GM21423 (cell line): ENCODE results near the gene EPHA6.

Experiments
- ATAC-seq: cut with Tn5 transposase; IDR thresholded peaks from one replicate; pipeline ENCODE4 v1.9.1; 2021; ENCODE audit warnings: mild to moderate bottlenecking, moderate library complexity; ENCODE audit not compliant: unreplicated experiment

The EPHA6 gene

GRCh38 chr3:97148931-97149330 is 334.5 kb downstream of the EPHA6 start:
- no peak for ATAC-seq

DNA sequence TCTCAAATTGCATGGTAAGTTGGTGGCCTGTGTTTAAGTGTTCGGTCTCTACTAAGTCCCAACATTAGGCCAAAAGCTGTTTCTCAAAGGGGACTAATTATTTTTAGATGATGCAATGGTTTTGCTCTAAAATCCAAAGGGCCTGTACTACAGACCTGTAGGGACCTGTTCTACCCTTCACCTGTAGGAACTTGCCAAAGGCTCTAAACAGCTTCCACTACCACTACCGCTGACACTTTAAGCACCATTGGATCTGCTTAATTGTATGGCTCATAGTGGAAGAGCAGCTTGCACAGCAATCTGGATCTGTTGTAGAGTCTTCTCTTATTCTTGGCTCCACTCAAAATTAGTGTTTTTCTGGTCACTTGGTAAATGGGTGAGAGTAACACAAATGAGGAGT is 346.8 kb downstream of the EPHA6 start:
- ATAC-seq: no peak

DNA sequence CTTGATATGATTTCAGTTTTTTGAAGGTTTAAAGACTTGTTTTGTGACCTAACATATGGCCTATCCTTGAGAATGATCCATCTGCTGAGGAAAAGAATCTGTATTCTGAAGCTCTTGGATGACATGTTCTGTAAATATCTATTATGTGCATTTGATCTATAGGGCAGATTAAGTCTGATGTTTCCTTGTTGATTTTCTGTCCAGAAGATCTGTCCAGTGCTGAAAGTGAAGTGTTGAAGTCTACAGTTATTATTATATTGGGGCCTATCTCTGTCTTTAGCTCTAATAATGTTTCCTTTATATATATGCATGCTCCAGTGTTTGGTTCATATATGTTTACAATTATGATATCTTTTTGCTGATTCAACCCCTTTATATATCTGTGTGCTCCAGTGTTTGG is 362.8 kb downstream of the EPHA6 start:
- no peak for ATAC-seq

GRCh38 chr3:97181704-97182103 is 367.3 kb downstream of the EPHA6 start:
- ATAC-seq: no peak

DNA sequence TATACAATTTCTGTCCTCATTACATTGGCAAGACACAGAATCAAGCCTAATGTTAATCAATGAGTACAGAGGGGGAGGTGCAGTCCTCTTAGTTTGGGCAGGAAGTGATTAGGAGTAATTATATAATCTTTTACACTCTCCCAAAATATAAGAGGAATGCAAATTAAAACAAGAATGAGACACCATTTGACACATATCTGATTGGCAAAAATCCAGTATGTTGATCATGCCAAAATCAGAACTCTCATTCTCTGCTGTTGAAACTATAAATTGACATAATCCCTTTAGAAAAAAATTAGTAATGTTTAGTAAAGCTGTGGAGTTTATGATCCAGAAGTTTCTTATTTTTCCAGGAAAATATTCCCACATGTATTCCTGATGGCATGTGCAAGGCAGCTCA is 373.4 kb downstream of the EPHA6 start:
- ATAC-seq: no peak

- no peak for ATAC-seq
Observed at GRCh38 chr3:97189835-97190234, 375.4 kb downstream of the EPHA6 start.

GRCh38 chr3:97197083-97197482 is 382.7 kb downstream of the EPHA6 start:
- ATAC-seq: no peak

DNA sequence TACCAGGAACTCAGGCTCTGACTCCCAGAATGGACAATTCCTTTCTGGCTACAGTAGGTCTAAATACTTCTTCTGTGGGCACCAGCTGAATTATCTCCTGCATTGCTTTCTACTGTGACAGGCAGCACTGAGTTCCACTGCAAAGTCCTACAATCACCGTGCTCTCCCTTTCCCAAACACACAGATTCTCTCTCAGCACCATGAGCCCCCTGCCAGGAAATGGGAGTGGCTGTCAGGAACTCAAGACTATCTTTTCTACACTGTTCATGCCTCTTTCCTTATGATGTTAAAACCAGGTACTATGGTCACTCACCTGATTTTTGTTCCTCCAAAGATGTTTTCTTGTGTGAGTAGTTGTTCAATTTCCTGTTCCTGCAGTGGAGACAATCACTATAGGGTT is 383.4 kb downstream of the EPHA6 start:
- ATAC-seq: no peak

GRCh38 chr3:97200387-97200786 is 386.0 kb downstream of the EPHA6 start:
- no peak for ATAC-seq

DNA sequence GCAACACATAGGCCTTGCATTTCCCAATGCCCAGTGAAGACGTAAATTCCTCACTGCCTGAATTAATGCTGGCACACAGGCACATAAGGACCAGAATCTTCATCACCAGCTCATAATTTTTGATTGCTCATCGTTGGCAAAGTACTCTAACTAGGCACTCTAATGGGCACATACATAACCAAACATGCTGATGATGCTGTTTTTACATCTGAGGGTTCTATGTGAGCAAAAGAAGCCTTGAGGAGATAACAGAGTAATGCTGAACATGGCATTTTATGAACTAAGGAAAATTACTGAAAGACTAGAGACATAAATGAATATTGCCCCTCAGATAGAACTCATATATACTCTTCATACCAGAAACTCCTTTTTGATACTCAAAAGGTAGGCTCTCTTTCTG is 387.4 kb downstream of the EPHA6 start:
- ATAC-seq: no peak

DNA sequence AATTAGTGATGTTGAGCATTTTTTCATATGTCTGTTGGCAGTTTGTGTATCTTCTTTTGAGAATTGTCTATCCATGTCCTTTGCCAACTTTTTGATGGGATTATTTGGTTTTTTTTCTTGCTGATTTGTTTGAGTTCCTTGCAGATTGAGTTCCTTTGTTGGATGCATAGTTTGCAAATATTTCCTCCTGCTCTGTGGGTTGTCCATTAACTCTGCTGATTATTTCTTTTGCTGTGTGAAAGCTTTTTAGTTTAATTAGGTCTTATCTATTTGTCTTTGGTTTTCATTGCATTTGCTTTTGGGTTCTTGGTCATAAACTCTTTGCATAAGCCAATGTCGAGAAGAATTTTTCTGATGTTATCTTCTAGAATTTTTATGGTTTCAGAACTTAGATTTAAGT is 414.6 kb downstream of the EPHA6 start:
- ATAC-seq: no peak

DNA sequence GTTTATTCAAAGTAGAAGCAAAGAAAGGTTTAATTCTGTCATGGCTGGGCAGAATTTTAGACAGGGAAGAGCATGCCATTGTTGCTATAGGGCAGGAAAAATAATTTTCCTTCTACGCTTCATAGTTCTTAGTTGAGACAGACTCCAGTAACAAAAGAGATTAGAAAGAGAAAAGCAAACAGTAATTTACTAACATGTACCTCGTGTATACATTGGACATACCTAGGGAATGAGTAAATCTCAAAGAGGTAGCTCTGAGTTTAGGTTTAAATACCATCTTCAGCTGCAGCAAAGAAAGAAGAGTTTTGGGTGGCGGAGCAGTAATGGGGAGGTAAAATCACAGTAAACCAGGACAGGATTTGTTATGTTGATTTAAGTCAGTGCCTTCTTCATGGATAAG is 416.1 kb downstream of the EPHA6 start:
- ATAC-seq: no peak

DNA sequence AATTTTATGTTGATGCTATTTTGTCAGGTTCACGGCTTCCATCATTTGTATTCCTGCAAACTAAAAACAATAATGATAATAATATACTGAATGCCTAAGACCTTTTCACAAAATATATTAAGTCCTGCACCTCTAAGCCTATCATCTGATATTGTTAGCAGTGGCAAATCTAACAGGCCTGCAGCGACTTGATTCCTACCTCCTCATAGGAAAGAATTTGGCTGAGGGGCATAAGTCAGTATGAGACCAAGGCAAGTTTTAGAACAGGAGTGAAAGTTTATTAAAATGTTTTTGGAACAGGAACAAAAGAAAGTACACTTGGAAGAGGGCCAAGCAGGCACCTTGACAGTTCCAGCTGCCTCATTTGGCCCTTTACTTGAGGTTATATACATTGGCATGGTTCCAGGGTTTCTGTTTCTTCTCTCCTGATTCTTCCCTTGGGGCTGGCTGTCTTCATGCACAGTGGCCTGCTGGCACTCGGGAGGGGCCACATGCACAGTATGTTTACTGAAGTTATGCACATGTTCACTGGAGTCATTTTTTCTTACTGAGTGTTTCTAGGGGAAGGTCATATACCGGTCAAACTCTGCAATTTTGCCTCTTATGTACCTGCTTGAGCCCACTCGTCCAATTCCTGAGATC is 418.1 kb downstream of the EPHA6 start:
- no peak for ATAC-seq

DNA sequence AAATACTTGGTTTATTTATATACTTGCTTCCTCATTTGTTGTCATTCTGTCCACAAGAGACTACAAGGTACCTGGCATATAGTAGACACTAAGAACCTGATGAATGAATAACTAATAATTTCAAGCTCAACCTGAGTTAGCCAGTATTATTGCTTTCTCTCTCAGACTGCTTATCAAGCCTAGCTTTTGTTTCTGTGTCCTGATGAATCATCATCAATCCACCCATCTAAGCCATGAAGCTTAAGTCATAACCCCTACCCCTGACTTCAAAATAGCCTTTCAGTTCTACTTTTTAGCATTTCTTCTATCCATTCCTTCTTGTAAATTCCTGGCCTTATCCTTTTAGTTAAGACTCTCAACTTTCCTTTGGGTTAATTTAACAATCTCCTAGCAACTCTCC is 420.8 kb downstream of the EPHA6 start:
- ATAC-seq: no peak

- no peak for ATAC-seq
Observed at GRCh38 chr3:97235611-97236315, 421.4 kb downstream of the EPHA6 start.

DNA sequence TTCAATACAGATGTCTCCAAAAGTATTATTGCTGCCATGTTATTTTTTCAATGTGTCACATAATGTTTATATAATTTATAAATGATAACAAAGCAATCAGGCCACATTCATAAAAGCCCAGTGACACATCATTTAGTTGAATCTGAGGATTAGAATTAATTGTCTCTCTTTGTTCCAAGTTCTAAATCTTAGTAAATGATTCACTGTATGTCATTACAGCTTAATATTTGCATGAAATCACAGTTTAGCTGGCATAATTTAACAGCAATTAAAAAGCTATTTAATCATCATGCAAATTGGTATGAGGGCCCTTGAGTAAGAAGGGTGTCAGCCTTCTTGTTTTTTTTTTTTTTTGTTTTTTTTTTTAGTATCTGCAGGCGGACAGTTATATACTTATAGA is 427.0 kb downstream of the EPHA6 start:
- no peak for ATAC-seq

DNA sequence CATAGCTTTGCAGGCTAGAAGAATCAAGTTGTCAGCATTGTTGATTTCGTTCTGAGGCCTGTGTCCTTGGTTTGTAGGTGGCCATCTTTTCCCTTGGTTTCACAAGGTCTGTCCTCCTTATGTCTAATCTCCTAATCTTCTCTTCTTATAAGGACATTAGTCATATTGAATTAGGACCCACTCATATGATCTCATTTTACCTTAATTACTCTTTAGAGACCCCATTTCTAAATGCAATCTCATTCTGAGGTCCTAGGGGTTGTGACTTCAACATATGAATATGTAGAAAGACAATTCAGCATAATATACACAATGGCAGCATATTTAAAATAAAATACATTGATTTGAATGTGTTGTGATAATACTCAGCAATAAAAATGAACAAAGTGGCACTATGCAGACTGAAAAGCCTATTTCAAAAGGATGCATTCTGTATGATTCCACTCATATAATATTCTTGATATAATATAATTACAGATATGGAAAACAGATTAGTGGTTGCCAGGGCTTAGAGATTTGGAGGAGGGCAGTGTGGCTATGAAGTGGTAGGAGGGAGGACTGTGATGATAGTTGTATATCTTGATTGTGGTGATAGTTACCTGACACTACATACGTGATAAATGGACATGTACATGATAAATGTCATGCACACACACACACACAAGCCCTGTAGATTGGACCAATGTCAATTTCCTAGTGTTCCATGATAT is 431.0 kb downstream of the EPHA6 start:
- no peak for ATAC-seq

GRCh38 chr3:97256060-97256459 is 441.7 kb downstream of the EPHA6 start:
- no peak for ATAC-seq

DNA sequence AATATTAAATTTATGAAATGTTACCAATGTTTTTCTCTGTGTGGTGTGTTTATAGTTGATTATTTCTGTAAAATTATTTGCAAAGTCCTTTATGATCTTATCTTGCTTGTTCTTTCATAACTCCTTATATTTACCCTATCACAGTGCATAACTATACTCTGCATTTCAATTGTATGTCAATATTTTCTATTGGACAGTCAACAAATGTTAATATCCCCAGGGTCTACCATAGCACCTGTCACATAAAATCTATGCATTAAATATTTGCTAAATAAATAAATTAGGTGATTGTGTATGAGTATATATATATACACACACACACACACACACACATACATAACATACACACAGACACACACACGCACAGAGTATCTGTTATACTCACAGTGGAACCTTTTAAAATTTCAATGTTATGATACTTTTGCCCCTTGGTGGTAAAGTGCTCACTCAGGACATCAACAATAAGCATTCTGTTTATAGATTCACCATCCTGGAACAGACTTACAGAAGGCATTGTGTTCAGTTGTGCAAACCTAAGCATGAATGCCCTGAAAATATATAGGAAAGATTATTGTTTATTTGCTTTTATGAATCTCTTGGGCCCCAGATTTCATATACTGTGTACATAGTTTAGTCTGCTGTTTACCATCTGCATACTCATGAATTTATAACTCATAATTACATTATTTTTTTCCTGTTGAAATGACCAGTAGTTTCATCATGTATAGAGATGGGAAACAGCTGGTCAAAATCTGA is 443.7 kb downstream of the EPHA6 start:
- no peak for ATAC-seq

- no peak for ATAC-seq
Observed at GRCh38 chr3:97259263-97259662, 444.9 kb downstream of the EPHA6 start.

GRCh38 chr3:97264180-97264579 is 449.8 kb downstream of the EPHA6 start:
- ATAC-seq: no peak
